ENCODE results near the gene CYFIP2. TPM values are rescaled to one million over a fixed set of nuclear protein-coding genes. Genes with fewer than 3 reads are reported as not detected.

The CYFIP2 gene
- total RNA-seq, 1 donor from 2014 or later = 42.9 TPM

DNA sequence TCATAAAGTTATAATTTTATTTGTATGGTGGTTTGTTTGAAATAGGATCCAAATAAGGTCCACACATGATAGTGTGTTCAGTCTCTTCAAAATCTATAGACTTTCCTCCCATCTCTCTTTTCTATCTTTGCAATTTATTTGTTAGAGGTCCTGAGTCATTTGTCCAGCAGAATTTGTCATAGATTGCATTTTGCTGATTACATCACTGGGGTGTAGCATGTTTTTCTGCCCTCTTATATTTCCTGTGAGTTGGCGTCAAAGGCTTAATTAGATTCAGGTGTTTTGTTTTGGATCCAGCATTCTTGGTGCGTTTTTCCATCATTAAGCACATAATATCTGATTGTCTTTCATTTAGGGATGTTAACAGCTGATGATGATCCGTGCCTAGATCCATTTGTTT, 15.0 kb downstream of the CYFIP2 start:
- no peaks in the 10 kb centered on the region for H3K9me3 Mint-ChIP-seq (ENCODE audit: unreplicated experiment)
- H3K27me3 Mint-ChIP-seq (ENCODE audit: unreplicated experiment) = no peaks in the 10 kb centered on the region
- no peaks in the 10 kb centered on the region for H3K36me3 Mint-ChIP-seq (ENCODE audit: low read depth, unreplicated experiment)
- DNase-seq (ENCODE audit: low spot score) = no peak
- H3K27ac Mint-ChIP-seq (ENCODE audit: unreplicated experiment) = no peak overlapping the region
- H3K4me1 Mint-ChIP-seq (ENCODE audit: unreplicated experiment) = no peaks in the 10 kb centered on the region
- no peak overlapping the region for H3K4me3 Mint-ChIP-seq (ENCODE audit: unreplicated experiment)
- TF ChIP-seq, protein P1, sequence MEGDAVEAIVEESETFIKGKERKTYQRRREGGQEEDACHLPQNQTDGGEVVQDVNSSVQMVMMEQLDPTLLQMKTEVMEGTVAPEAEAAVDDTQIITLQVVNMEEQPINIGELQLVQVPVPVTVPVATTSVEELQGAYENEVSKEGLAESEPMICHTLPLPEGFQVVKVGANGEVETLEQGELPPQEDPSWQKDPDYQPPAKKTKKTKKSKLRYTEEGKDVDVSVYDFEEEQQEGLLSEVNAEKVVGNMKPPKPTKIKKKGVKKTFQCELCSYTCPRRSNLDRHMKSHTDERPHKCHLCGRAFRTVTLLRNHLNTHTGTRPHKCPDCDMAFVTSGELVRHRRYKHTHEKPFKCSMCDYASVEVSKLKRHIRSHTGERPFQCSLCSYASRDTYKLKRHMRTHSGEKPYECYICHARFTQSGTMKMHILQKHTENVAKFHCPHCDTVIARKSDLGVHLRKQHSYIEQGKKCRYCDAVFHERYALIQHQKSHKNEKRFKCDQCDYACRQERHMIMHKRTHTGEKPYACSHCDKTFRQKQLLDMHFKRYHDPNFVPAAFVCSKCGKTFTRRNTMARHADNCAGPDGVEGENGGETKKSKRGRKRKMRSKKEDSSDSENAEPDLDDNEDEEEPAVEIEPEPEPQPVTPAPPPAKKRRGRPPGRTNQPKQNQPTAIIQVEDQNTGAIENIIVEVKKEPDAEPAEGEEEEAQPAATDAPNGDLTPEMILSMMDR (IDR thresholded peaks at IDR 0.05; ENCODE audit: unreplicated experiment) = no peak

DNA sequence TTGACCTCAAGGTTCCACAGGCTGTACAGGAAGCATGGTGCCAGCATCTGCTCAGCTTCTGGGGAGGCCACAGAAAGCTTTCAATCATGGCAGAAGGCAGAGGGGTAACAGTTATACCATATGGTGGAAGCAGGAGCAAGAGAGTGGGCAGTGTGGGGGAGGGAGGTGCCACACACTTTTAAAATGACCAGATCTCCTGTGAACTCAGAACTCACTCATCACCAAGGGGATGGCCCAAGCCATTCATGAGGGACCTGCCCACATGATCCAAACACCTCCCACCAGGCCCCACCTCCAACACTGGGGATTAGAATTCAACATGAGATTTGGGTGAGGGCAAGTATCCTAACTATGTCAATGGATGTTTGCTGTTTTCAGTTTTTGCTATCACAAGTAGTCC, 16.2 kb downstream of the CYFIP2 start:
- Mint-ChIP-seq H3K9me3 (ENCODE audit: unreplicated experiment) (no peaks in the 10 kb centered on the region), H3K36me3 (ENCODE audit: low read depth, unreplicated experiment) (no peaks in the 10 kb centered on the region), H3K27ac (ENCODE audit: unreplicated experiment) (no peak overlapping the region), H3K4me1 (ENCODE audit: unreplicated experiment) (no peaks in the 10 kb centered on the region), H3K27me3 (ENCODE audit: unreplicated experiment) (no peaks in the 10 kb centered on the region), H3K4me3 (ENCODE audit: unreplicated experiment) (no peak overlapping the region)
- TF ChIP-seq, protein P1 (IDR thresholded peaks at IDR 0.05; ENCODE audit: unreplicated experiment) = no peak
- no peak for DNase-seq (ENCODE audit: low spot score)

DNA sequence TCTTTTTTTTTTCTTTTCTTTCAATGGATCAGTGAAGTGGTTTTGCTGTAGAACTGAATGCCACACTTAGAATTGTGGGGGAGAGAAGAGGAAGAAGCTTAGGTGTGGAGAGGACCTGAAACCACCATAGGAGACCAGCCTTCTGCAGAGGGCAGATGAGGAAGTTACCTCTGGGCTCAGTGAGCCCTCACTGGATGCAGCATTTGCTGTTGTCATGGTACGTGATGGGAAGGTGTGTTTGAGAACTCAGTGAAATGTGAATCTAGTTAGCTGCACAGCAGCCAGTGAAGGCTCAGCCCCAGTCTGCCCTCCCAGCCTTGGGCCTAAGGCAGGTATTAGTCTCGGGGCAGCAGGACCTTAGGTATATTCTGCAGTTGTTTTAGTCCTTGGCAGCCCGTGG, 17.5 kb downstream of the CYFIP2 start:
- no peaks in the 10 kb centered on the region for H3K4me1 Mint-ChIP-seq (ENCODE audit: unreplicated experiment)
- TF ChIP-seq, protein P1 (IDR thresholded peaks at IDR 0.05; ENCODE audit: unreplicated experiment) = no peak
- H3K36me3 Mint-ChIP-seq (ENCODE audit: low read depth, unreplicated experiment) = no peaks in the 10 kb centered on the region
- no peak overlapping the region for H3K27ac Mint-ChIP-seq (ENCODE audit: unreplicated experiment)
- no peaks in the 10 kb centered on the region for H3K27me3 Mint-ChIP-seq (ENCODE audit: unreplicated experiment)
- no peak for DNase-seq (ENCODE audit: low spot score)
- H3K4me3 Mint-ChIP-seq (ENCODE audit: unreplicated experiment) = no peak overlapping the region
- H3K9me3 Mint-ChIP-seq (ENCODE audit: unreplicated experiment) = no peaks in the 10 kb centered on the region

DNA sequence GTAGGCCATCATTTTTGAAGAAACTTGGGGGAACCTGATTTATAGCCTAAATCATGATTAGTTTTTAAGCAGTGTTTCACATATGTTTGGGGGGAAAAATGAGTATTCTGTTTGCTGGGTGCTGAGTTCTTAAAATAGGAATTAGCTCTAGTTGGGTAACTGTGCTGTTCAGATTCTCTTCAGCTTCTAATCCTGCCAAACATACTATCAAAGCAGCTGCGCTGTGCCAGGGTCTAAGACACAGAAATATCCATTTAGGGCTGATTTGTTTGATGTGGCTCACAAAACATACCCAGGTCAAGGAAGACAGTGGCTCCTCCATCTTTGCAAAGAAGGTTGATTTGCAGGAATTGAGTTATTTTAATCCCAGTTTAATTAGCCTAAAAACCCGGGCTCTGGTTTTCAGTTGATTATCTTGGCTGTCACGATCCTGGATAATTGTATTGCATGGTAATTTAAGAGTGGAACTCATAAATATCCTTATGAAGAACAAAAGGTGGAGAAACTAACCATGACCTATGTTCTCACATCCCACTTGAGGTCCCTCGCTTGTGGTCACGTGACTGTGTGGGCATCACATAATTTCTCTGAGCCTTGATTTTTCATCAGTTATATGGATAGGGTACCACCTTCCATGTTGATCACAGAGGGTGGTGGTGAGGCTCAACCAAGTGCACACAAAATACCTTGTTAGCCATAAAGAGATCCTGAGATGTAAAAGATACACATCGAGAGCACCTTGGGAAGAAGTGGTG, 18.7 kb downstream of the CYFIP2 start:
- Mint-ChIP-seq H3K27ac (ENCODE audit: unreplicated experiment) (no peak overlapping the region), H3K4me3 (ENCODE audit: unreplicated experiment) (no peak overlapping the region), H3K9me3 (ENCODE audit: unreplicated experiment) (no peaks in the 10 kb centered on the region), H3K4me1 (ENCODE audit: unreplicated experiment) (no peaks in the 10 kb centered on the region), H3K27me3 (ENCODE audit: unreplicated experiment) (no peaks in the 10 kb centered on the region), H3K36me3 (ENCODE audit: low read depth, unreplicated experiment) (no peaks in the 10 kb centered on the region)
- TF ChIP-seq, protein P1 (IDR thresholded peaks at IDR 0.05; ENCODE audit: unreplicated experiment) = no peak
- no peak for DNase-seq (ENCODE audit: low spot score)

DNA sequence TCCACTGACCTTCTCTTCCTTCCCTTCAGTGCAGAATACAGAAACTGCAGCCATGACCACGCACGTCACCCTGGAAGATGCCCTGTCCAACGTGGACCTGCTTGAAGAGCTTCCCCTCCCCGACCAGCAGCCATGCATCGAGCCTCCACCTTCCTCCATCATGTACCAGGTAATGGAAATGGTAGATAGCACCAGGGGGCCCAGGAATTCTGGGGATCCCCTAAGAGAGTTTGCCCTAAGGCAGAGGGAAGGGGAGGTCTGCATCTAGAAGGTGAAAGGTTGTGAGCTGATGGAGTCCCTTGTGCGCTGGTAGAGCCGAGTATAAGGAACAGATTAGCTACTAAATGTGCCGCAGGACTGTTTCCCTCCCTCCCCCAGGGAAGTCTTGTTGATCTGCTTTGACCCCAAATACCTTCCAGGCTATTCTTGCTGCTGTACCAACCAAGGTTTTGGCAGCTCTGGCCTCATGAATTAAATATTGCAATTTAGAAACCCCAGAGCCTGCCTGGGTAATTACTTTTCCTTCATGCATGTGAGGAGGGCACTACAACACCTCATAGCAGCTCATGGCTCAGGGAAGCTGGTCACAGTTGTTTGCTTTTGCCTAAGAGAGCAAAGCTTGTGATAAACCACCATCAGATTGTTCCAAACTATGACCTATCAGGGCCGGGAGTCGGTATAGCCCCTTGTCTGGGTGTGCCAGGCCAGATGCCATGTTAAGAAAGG, 19.6 kb downstream of the CYFIP2 start:
- Mint-ChIP-seq H3K4me3 (ENCODE audit: unreplicated experiment) (no peak overlapping the region), H3K27ac (ENCODE audit: unreplicated experiment) (no peak overlapping the region), H3K4me1 (ENCODE audit: unreplicated experiment) (no peaks in the 10 kb centered on the region), H3K9me3 (ENCODE audit: unreplicated experiment) (no peaks in the 10 kb centered on the region), H3K36me3 (ENCODE audit: low read depth, unreplicated experiment) (no peaks in the 10 kb centered on the region), H3K27me3 (ENCODE audit: unreplicated experiment) (no peaks in the 10 kb centered on the region)
- no peak for DNase-seq (ENCODE audit: low spot score)
- TF ChIP-seq, protein P1 (IDR thresholded peaks at IDR 0.05; ENCODE audit: unreplicated experiment) = no peak
